ENCODE data around the gene CXCL3. TPM values are rescaled to one million over a fixed set of nuclear protein-coding genes. Genes with fewer than 3 reads are reported as not detected.

Gene CXCL3
- total and polyA plus RNA-seq, 2 donors, result 3.2 to 3.3 TPM

- over 99% methylated on average over 3 of the region's 3 CpGs for WGBS
- H3K27me3 ChIP-seq (ENCODE audit: control insufficient read depth in 2 of 2, insufficient read depth in 1 of 2, low read length in 1 of 2), result no peaks in the 10 kb centered on the region
These were observed 6.2 kb upstream of the CXCL3 start for GRCh38 chr4:74044677-74045076.

GRCh38 chr4:74042681-74043080 is 4.2 kb upstream of the CXCL3 start:
- 80% methylated on average over 2 of the region's 2 CpGs for WGBS

More at GRCh38 chr4:74044677-74045076, 6.2 kb upstream of the CXCL3 start:
- no peaks in the 10 kb centered on the region for H3K9me3 ChIP-seq (ENCODE audit: control insufficient read depth in 2 of 2, insufficient read depth in 1 of 2, low read length in 1 of 2)
- no peaks in the 10 kb centered on the region for H3K4me1 ChIP-seq (ENCODE audit: control insufficient read depth in 2 of 2, insufficient read depth in 2 of 2, low read length in 2 of 2)
- no peak for DNase-seq (ENCODE audit: low read depth in 6 of 9, low spot score in 9 of 9)
- no peak overlapping the region for H3K27ac ChIP-seq (ENCODE audit: low read depth in 1 of 2, low read length in 1 of 2)
- H3K4me3 ChIP-seq (ENCODE audit: low read length in 2 of 2), result no peak overlapping the region
- H3K36me3 ChIP-seq (ENCODE audit: control insufficient read depth in 2 of 2, insufficient read depth in 2 of 2, low read length in 1 of 2), result no peaks in the 10 kb centered on the region

GRCh38 chr4:74041418-74041817 is 2.9 kb upstream of the CXCL3 start:
- 87% methylated on average over 1 of the region's 1 CpG for WGBS
- H3K9me3 ChIP-seq (ENCODE audit: control insufficient read depth in 2 of 2, insufficient read depth in 1 of 2, low read length in 1 of 2), result no peaks in the 10 kb centered on the region
- H3K4me1 ChIP-seq (ENCODE audit: control insufficient read depth in 2 of 2, insufficient read depth in 2 of 2, low read length in 2 of 2), result peaks cover 8 to 17% of the 10 kb centered on the region in 2 donors
- no peak overlapping the region for H3K4me3 ChIP-seq (ENCODE audit: low read length in 2 of 2)
- DNase-seq (ENCODE audit: low read depth in 6 of 9, low spot score in 9 of 9), result no peak
- no peaks in the 10 kb centered on the region for H3K36me3 ChIP-seq (ENCODE audit: control insufficient read depth in 2 of 2, insufficient read depth in 2 of 2, low read length in 1 of 2)
- no peaks in the 10 kb centered on the region for H3K27me3 ChIP-seq (ENCODE audit: control insufficient read depth in 2 of 2, insufficient read depth in 1 of 2, low read length in 1 of 2)
- no peak overlapping the region for H3K27ac ChIP-seq (ENCODE audit: low read depth in 1 of 2, low read length in 1 of 2)

More at GRCh38 chr4:74042681-74043080, 4.2 kb upstream of the CXCL3 start:
- H3K4me1 ChIP-seq (ENCODE audit: control insufficient read depth in 2 of 2, insufficient read depth in 2 of 2, low read length in 2 of 2), result peaks cover 4 to 10% of the 10 kb centered on the region in 2 donors
- no peak for DNase-seq (ENCODE audit: low read depth in 6 of 9, low spot score in 9 of 9)
- no peak overlapping the region for H3K4me3 ChIP-seq (ENCODE audit: low read length in 2 of 2)
- no peak overlapping the region for H3K27ac ChIP-seq (ENCODE audit: low read depth in 1 of 2, low read length in 1 of 2)
- no peaks in the 10 kb centered on the region for H3K27me3 ChIP-seq (ENCODE audit: control insufficient read depth in 2 of 2, insufficient read depth in 1 of 2, low read length in 1 of 2)
- H3K9me3 ChIP-seq (ENCODE audit: control insufficient read depth in 2 of 2, insufficient read depth in 1 of 2, low read length in 1 of 2), result no peaks in the 10 kb centered on the region
- H3K36me3 ChIP-seq (ENCODE audit: control insufficient read depth in 2 of 2, insufficient read depth in 2 of 2, low read length in 1 of 2), result no peaks in the 10 kb centered on the region

- 29% methylated on average over 4 of the region's 4 CpGs for WGBS
- peaks cover 8 to 17% of the 10 kb centered on the region in 2 donors for H3K4me1 ChIP-seq (ENCODE audit: control insufficient read depth in 2 of 2, insufficient read depth in 2 of 2, low read length in 2 of 2)
- no peak for DNase-seq (ENCODE audit: low read depth in 6 of 9, low spot score in 9 of 9)
These were observed 850 bp upstream of the CXCL3 start for GRCh38 chr4:74039315-74039763.

GRCh38 chr4:74038086-74038424 is 434 bp downstream of the CXCL3 start:
- WGBS, result 3% methylated on average over 17 of the region's 17 CpGs
- peak overlapping the region; percentile 46 to 90 for H3K27ac ChIP-seq (ENCODE audit: low read depth in 1 of 2, low read length in 1 of 2)

More at GRCh38 chr4:74039315-74039763, 850 bp upstream of the CXCL3 start:
- no peaks in the 10 kb centered on the region for H3K36me3 ChIP-seq (ENCODE audit: control insufficient read depth in 2 of 2, insufficient read depth in 2 of 2, low read length in 1 of 2)
- H3K27ac ChIP-seq (ENCODE audit: low read depth in 1 of 2, low read length in 1 of 2), result no peak overlapping the region
- no peaks in the 10 kb centered on the region for H3K27me3 ChIP-seq (ENCODE audit: control insufficient read depth in 2 of 2, insufficient read depth in 1 of 2, low read length in 1 of 2)
- no peaks in the 10 kb centered on the region for H3K9me3 ChIP-seq (ENCODE audit: control insufficient read depth in 2 of 2, insufficient read depth in 1 of 2, low read length in 1 of 2)
- H3K4me3 ChIP-seq (ENCODE audit: low read length in 2 of 2), result peak overlapping the region; percentile 64 to 90

GRCh38 chr4:74037076-74037955 is 1.2 kb downstream of the CXCL3 start:
- Histone ChIP-seq H3K27ac (ENCODE audit: low read depth in 1 of 2, low read length in 1 of 2) (peak overlapping the region; percentile 31 to 90), H3K9me3 (ENCODE audit: control insufficient read depth in 2 of 2, insufficient read depth in 1 of 2, low read length in 1 of 2) (no peaks in the 10 kb centered on the region), H3K36me3 (ENCODE audit: control insufficient read depth in 2 of 2, insufficient read depth in 2 of 2, low read length in 1 of 2) (no peaks in the 10 kb centered on the region), H3K27me3 (ENCODE audit: control insufficient read depth in 2 of 2, insufficient read depth in 1 of 2, low read length in 1 of 2) (no peaks in the 10 kb centered on the region), H3K4me1 (ENCODE audit: control insufficient read depth in 2 of 2, insufficient read depth in 2 of 2, low read length in 2 of 2) (peaks cover 8 to 17% of the 10 kb centered on the region in 2 donors), H3K4me3 (ENCODE audit: low read length in 2 of 2) (peak overlapping the region; percentile 64 to 90)
- DNase-seq (ENCODE audit: low read depth in 6 of 9, low spot score in 9 of 9), result peak in 8 of 9 donors; percentile 48 to 90 (median 70)
- WGBS, result 12% methylated on average over 4 of the region's 4 CpGs

More at GRCh38 chr4:74038086-74038424, 434 bp downstream of the CXCL3 start:
- H3K4me1 ChIP-seq (ENCODE audit: control insufficient read depth in 2 of 2, insufficient read depth in 2 of 2, low read length in 2 of 2), result peaks cover 8 to 17% of the 10 kb centered on the region in 2 donors
- no peaks in the 10 kb centered on the region for H3K36me3 ChIP-seq (ENCODE audit: control insufficient read depth in 2 of 2, insufficient read depth in 2 of 2, low read length in 1 of 2)
- no peaks in the 10 kb centered on the region for H3K27me3 ChIP-seq (ENCODE audit: control insufficient read depth in 2 of 2, insufficient read depth in 1 of 2, low read length in 1 of 2)
- peak in 6 of 9 donors; percentile 40 to 77 (median 46) for DNase-seq (ENCODE audit: low read depth in 6 of 9, low spot score in 9 of 9)
- H3K4me3 ChIP-seq (ENCODE audit: low read length in 2 of 2), result peak overlapping the region; percentile 64 to 90
- H3K9me3 ChIP-seq (ENCODE audit: control insufficient read depth in 2 of 2, insufficient read depth in 1 of 2, low read length in 1 of 2), result no peaks in the 10 kb centered on the region

GRCh38 chr4:74033739-74034138 is 4.8 kb downstream of the CXCL3 start:
- no peaks in the 10 kb centered on the region for H3K9me3 ChIP-seq (ENCODE audit: control insufficient read depth in 2 of 2, insufficient read depth in 1 of 2, low read length in 1 of 2)
- no peaks in the 10 kb centered on the region for H3K27me3 ChIP-seq (ENCODE audit: control insufficient read depth in 2 of 2, insufficient read depth in 1 of 2, low read length in 1 of 2)
- H3K36me3 ChIP-seq (ENCODE audit: control insufficient read depth in 2 of 2, insufficient read depth in 2 of 2, low read length in 1 of 2), result no peaks in the 10 kb centered on the region
- H3K27ac ChIP-seq (ENCODE audit: low read depth in 1 of 2, low read length in 1 of 2), result no peak overlapping the region
- DNase-seq (ENCODE audit: low read depth in 6 of 9, low spot score in 9 of 9), result no peak
- peaks cover 3 to 12% of the 10 kb centered on the region in 2 donors for H3K4me1 ChIP-seq (ENCODE audit: control insufficient read depth in 2 of 2, insufficient read depth in 2 of 2, low read length in 2 of 2)
- no peak overlapping the region for H3K4me3 ChIP-seq (ENCODE audit: low read length in 2 of 2)

- Histone ChIP-seq H3K9me3 (ENCODE audit: control insufficient read depth in 2 of 2, insufficient read depth in 1 of 2, low read length in 1 of 2) (no peaks in the 10 kb centered on the region), H3K4me3 (ENCODE audit: low read length in 2 of 2) (no peak overlapping the region), H3K27ac (ENCODE audit: low read depth in 1 of 2, low read length in 1 of 2) (no peak overlapping the region), H3K27me3 (ENCODE audit: control insufficient read depth in 2 of 2, insufficient read depth in 1 of 2, low read length in 1 of 2) (no peaks in the 10 kb centered on the region), H3K36me3 (ENCODE audit: control insufficient read depth in 2 of 2, insufficient read depth in 2 of 2, low read length in 1 of 2) (no peaks in the 10 kb centered on the region), H3K4me1 (ENCODE audit: control insufficient read depth in 2 of 2, insufficient read depth in 2 of 2, low read length in 2 of 2) (peaks cover 1% of the 10 kb centered on the region in 2 donors)
- DNase-seq (ENCODE audit: low read depth in 6 of 9, low spot score in 9 of 9), result no peak
These were observed 6.4 kb downstream of the CXCL3 start for GRCh38 chr4:74032064-74032463.

GRCh38 chr4:74031576-74031975 is 6.9 kb downstream of the CXCL3 start:
- Histone ChIP-seq H3K9me3 (ENCODE audit: control insufficient read depth in 2 of 2, insufficient read depth in 1 of 2, low read length in 1 of 2) (no peaks in the 10 kb centered on the region), H3K27ac (ENCODE audit: low read depth in 1 of 2, low read length in 1 of 2) (no peak overlapping the region), H3K27me3 (ENCODE audit: control insufficient read depth in 2 of 2, insufficient read depth in 1 of 2, low read length in 1 of 2) (no peaks in the 10 kb centered on the region), H3K36me3 (ENCODE audit: control insufficient read depth in 2 of 2, insufficient read depth in 2 of 2, low read length in 1 of 2) (no peaks in the 10 kb centered on the region), H3K4me3 (ENCODE audit: low read length in 2 of 2) (no peak overlapping the region), H3K4me1 (ENCODE audit: control insufficient read depth in 2 of 2, insufficient read depth in 2 of 2, low read length in 2 of 2) (no peaks in the 10 kb centered on the region)
- DNase-seq (ENCODE audit: low read depth in 6 of 9, low spot score in 9 of 9), result no peak
